CD8-positive, alpha-beta memory T cell (primary cell): Measurements from ENCODE around the gene PLXNA2. TPM values are rescaled to one million over a fixed set of nuclear protein-coding genes. Genes with fewer than 3 reads are reported as not detected.

Experiments
- CTCF ChIA-PET: fragments of 350-600 bp; sonication (Branson Sonifier 250); formaldehyde crosslinking; loops from one replicate; lab custom pipeline; 2021; ENCODE audit warnings: antibody characterized with exemption; lab: Charles Lee
- POLR2A ChIA-PET: fragments of 350-600 bp; sonication (Branson Sonifier 250); formaldehyde crosslinking; loops from one replicate; lab custom pipeline; 2021; ENCODE audit warnings: antibody characterized with exemption; lab: Charles Lee
- DNase-seq, 5 donors: peaks; one replicate each; pipeline versions ENCODE4 v3.0.0 to v3.0.0-alpha.2; 2020 to 2022; ENCODE audit warnings: mixed read lengths in 1 of 5
- H3K27ac ChIP-seq: one replicate; pipeline ENCODE4 v1.7.0; 2013; ENCODE audit warnings: low read depth, mild to moderate bottlenecking, low read length, moderate library complexity
- H3K27me3 ChIP-seq: 2 replicates; pipeline ENCODE4 v1.7.0; 2013; ENCODE audit warnings: low read length, mild to moderate bottlenecking; ENCODE audit not compliant: insufficient read depth, poor library complexity, severe bottlenecking
- H3K36me3 ChIP-seq: 2 replicates; pipeline ENCODE4 v1.7.0; 2013; ENCODE audit warnings: mild to moderate bottlenecking, low read length, moderate library complexity; ENCODE audit not compliant: insufficient read depth
- H3K4me1 ChIP-seq: 2 replicates; pipeline ENCODE4 v1.7.0; 2013; ENCODE audit warnings: mild to moderate bottlenecking, low read length, moderate library complexity; ENCODE audit not compliant: insufficient read depth
- H3K4me3 ChIP-seq: 2 replicates; pipeline ENCODE4 v1.7.0; 2013; ENCODE audit warnings: mild to moderate bottlenecking, low read length
- H3K9me3 ChIP-seq: 2 replicates; pipeline ENCODE4 v1.7.0; 2013; ENCODE audit warnings: mild to moderate bottlenecking, low read length
- H3K27ac Mint-ChIP-seq, 8 donors: one replicate each; pipeline ENCODE4 v1.8.0; 2020 to 2021; ENCODE audit warnings: mixed read lengths in 8 of 8, mild to moderate bottlenecking in 6 of 8, inconsistent platforms in 3 of 8, moderate library complexity in 3 of 8
- H3K27me3 Mint-ChIP-seq, 2 donors: one replicate each; pipeline ENCODE4 v1.8.0; 2020 to 2021; ENCODE audit warnings: mixed read lengths in 2 of 2, mild to moderate bottlenecking in 1 of 2, moderate library complexity in 1 of 2
- H3K36me3 Mint-ChIP-seq, 3 donors: one replicate each; pipeline ENCODE4 v1.8.0; 2020 to 2021; ENCODE audit warnings: mixed read lengths in 3 of 3, inconsistent platforms in 1 of 3, mild to moderate bottlenecking in 1 of 3
- H3K4me1 Mint-ChIP-seq, 3 donors: one replicate each; pipeline ENCODE4 v1.8.0; 2020 to 2021; ENCODE audit warnings: mixed read lengths in 3 of 3, inconsistent platforms in 1 of 3, mild to moderate bottlenecking in 1 of 3
- H3K4me3 Mint-ChIP-seq, 7 donors: one replicate each; pipeline ENCODE4 v1.8.0; 2020 to 2021; ENCODE audit warnings: mixed read lengths in 7 of 7, mild to moderate bottlenecking in 6 of 7, moderate library complexity in 4 of 7, inconsistent platforms in 2 of 7
- H3K9me3 Mint-ChIP-seq, 5 donors: one replicate each; pipeline ENCODE4 v1.8.0; 2020 to 2022; ENCODE audit warnings: mixed read lengths in 5 of 5, mild to moderate bottlenecking in 3 of 5, moderate library complexity in 2 of 5, inconsistent platforms in 1 of 5
- polyA plus RNA-seq: library from polyadenylated mRNA; unstranded; fragments of 300-500 nt; fragmentation: Illumina TruSeq; gene quantifications from one replicate; pipeline ENCODE4 v1.2.3, GENCODE V29; 2021
- total RNA-seq, 2 experiments: library from RNA; stranded (reverse); gene quantifications; one replicate each; pipeline ENCODE4 v1.2.3, GENCODE V29; 2021

Gene PLXNA2
- total and polyA plus RNA-seq, 3 experiments from 2014 or later, result 0.75 to 1.1 (median 1.0) TPM

- no peaks in the 10 kb centered on the region for H3K9me3 ChIP-seq
- no peaks in the 10 kb centered on the region for H3K27me3 ChIP-seq
- no peak for DNase-seq
- Mint-ChIP-seq H3K27me3 (peaks cover 5 to 17% of the 10 kb centered on the region in 2 donors), H3K4me3 (no peak overlapping the region), H3K36me3 (no peaks in the 10 kb centered on the region), H3K27ac (no peak overlapping the region), H3K9me3 (no peaks in the 10 kb centered on the region), H3K4me1 (no peaks in the 10 kb centered on the region)
- H3K4me1 ChIP-seq, result no peaks in the 10 kb centered on the region
- no peak overlapping the region for H3K27ac ChIP-seq
- ChIA-PET POLR2A (no interaction called here), CTCF (interaction anchor here (0.8 to 1.7 kb wide), 2 partner anchors 15 to 226 kb away, joined by 4 read pairs; no protein-coding TSS in a partner anchor)
- H3K36me3 ChIP-seq, result no peaks in the 10 kb centered on the region
- H3K4me3 ChIP-seq, result no peak overlapping the region
These were observed 231.5 kb downstream of the PLXNA2 start for GRCh38 chr1:208012721-208013120.

DNA sequence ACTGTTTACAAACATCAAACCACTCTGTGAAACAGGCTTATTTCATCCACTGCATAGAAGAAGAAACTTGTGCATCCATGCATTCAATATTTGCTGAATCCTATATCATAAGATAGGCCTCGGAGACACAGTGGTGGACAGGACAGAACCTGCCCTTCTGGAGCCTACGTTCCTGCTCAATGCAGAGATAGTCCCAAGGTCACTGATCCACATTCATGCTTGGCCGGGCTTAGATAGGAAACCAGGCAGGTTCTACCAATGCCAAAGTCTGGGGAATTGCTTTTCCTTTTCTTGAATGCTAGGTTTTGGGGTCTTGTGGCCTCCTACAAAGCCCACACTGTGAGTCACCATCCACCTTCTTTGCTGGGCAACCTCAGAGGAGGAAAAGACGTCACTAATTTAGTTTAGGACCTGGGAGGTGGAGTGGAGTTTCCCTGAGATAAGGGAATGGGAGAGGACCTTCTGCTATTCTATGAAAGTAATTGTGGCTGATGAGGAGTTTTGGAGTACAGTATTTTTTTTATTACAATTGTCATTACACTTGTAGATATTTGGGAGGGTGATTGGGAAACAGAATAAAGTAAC, 233.6 kb downstream of the PLXNA2 start:
- no peak overlapping the region for H3K4me3 ChIP-seq
- no peaks in the 10 kb centered on the region for H3K9me3 ChIP-seq
- H3K4me1 Mint-ChIP-seq, result no peaks in the 10 kb centered on the region
- H3K27me3 Mint-ChIP-seq, result peaks cover 0 to 8% of the 10 kb centered on the region in 2 donors
- H3K9me3 Mint-ChIP-seq, result no peaks in the 10 kb centered on the region
- H3K27ac ChIP-seq, result no peak overlapping the region
- no peaks in the 10 kb centered on the region for H3K36me3 ChIP-seq
- CTCF ChIA-PET, result no interaction called here
- H3K36me3 Mint-ChIP-seq, result no peaks in the 10 kb centered on the region
- no peaks in the 10 kb centered on the region for H3K27me3 ChIP-seq
- no peak for DNase-seq
- H3K4me3 Mint-ChIP-seq, result no peak overlapping the region
- POLR2A ChIA-PET, result no interaction called here
- H3K27ac Mint-ChIP-seq, result no peak overlapping the region
- no peaks in the 10 kb centered on the region for H3K4me1 ChIP-seq

GRCh38 chr1:208009706-208010444, 234.3 kb downstream of the PLXNA2 start:
- POLR2A ChIA-PET, result no interaction called here
- no peak overlapping the region for H3K27ac Mint-ChIP-seq

DNA sequence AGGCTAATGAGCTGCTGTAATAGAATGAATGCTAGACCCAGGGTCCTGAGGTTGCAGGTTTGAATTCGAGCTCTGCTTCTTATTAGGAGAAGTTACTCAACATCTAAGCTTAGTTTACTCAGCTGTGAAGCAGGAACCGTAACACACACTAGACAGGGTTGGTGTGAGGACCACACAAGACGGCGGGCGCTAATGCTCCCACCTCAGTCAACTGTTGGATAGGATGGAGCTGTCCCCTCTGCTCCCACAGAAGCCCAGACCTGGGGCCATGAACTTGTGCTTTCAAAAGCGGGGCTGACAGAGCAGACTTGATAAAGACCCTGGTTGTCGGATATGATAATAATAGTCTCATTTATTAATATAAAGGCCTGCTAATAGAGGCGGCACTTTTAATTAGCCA, 234.9 kb downstream of the PLXNA2 start:
- Mint-ChIP-seq H3K27me3 (no peaks in the 10 kb centered on the region), H3K27ac (peak overlapping the region in 1 of 8 donors; percentile 22), H3K9me3 (no peaks in the 10 kb centered on the region), H3K36me3 (no peaks in the 10 kb centered on the region), H3K4me1 (no peaks in the 10 kb centered on the region), H3K4me3 (no peak overlapping the region)
- H3K9me3 ChIP-seq, result no peaks in the 10 kb centered on the region
- H3K27ac ChIP-seq, result no peak overlapping the region
- POLR2A ChIA-PET, result no interaction called here
- H3K36me3 ChIP-seq, result no peaks in the 10 kb centered on the region
- no peak for DNase-seq
- no peak overlapping the region for H3K4me3 ChIP-seq
- no peaks in the 10 kb centered on the region for H3K4me1 ChIP-seq
- H3K27me3 ChIP-seq, result no peaks in the 10 kb centered on the region
- CTCF ChIA-PET, result interaction anchor here (1.1 to 1.4 kb wide), 2 partner anchors 10 to 13 kb away, joined by 4 read pairs; no protein-coding TSS in a partner anchor

More at GRCh38 chr1:208009706-208010444, 234.3 kb downstream of the PLXNA2 start:
- no peaks in the 10 kb centered on the region for H3K9me3 Mint-ChIP-seq
- no peak overlapping the region for H3K4me3 ChIP-seq
- H3K27me3 Mint-ChIP-seq, result peaks cover 0 to 5% of the 10 kb centered on the region in 2 donors
- no peaks in the 10 kb centered on the region for H3K36me3 Mint-ChIP-seq
- no peak overlapping the region for H3K4me3 Mint-ChIP-seq
- H3K27me3 ChIP-seq, result no peaks in the 10 kb centered on the region
- CTCF ChIA-PET, result interaction anchor here (1.1 to 1.4 kb wide), 2 partner anchors 10 to 12 kb away, joined by 4 read pairs; no protein-coding TSS in a partner anchor
- H3K4me1 Mint-ChIP-seq, result no peaks in the 10 kb centered on the region
- no peak for DNase-seq
- H3K36me3 ChIP-seq, result no peaks in the 10 kb centered on the region
- H3K9me3 ChIP-seq, result no peaks in the 10 kb centered on the region
- H3K27ac ChIP-seq, result no peak overlapping the region
- H3K4me1 ChIP-seq, result no peaks in the 10 kb centered on the region

DNA sequence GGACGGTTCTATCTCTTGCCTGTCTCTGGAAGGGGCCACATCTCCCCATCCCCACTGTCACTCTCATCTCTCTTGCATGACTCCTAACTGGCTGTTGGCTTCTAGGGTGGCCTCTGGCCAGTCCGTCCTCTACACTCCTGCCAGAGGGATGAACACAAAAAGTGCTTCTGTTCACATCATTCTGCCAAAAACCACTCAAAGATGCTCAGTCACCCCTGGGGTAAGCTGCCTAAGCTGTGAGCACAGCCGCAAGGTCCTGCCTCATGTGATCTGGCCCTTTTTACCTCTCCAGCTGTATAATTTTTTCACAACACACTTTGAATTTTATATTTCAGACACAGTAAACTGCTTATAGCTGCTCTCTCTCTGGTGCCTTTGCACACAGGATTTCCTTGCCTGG, 235.7 kb downstream of the PLXNA2 start:
- no peak for DNase-seq
- POLR2A ChIA-PET, result no interaction called here
- H3K4me1 Mint-ChIP-seq, result no peaks in the 10 kb centered on the region
- no peaks in the 10 kb centered on the region for H3K4me1 ChIP-seq
- no peak overlapping the region for H3K4me3 ChIP-seq
- no peaks in the 10 kb centered on the region for H3K36me3 ChIP-seq
- H3K27me3 Mint-ChIP-seq, result no peaks in the 10 kb centered on the region
- H3K36me3 Mint-ChIP-seq, result no peaks in the 10 kb centered on the region
- H3K4me3 Mint-ChIP-seq, result no peak overlapping the region
- H3K27me3 ChIP-seq, result no peaks in the 10 kb centered on the region
- H3K9me3 ChIP-seq, result no peaks in the 10 kb centered on the region
- CTCF ChIA-PET, result interaction anchor here (1.1 to 1.4 kb wide), 2 partner anchors 9 to 13 kb away, joined by 4 read pairs; no protein-coding TSS in a partner anchor
- H3K27ac ChIP-seq, result no peak overlapping the region
- no peaks in the 10 kb centered on the region for H3K9me3 Mint-ChIP-seq
- H3K27ac Mint-ChIP-seq, result no peak overlapping the region

GRCh38 chr1:208007938-208008342, 236.2 kb downstream of the PLXNA2 start:
- Mint-ChIP-seq H3K9me3 (no peaks in the 10 kb centered on the region), H3K36me3 (no peaks in the 10 kb centered on the region), H3K4me1 (no peaks in the 10 kb centered on the region), H3K4me3 (no peak overlapping the region), H3K27me3 (peaks cover 0 to under 1% of the 10 kb centered on the region in 2 donors), H3K27ac (no peak overlapping the region)
- no peaks in the 10 kb centered on the region for H3K4me1 ChIP-seq
- H3K4me3 ChIP-seq, result no peak overlapping the region
- CTCF ChIA-PET, result no interaction called here
- H3K9me3 ChIP-seq, result no peaks in the 10 kb centered on the region
- no peak overlapping the region for H3K27ac ChIP-seq
- H3K27me3 ChIP-seq, result no peaks in the 10 kb centered on the region
- POLR2A ChIA-PET, result no interaction called here
- DNase-seq, result no peak
- H3K36me3 ChIP-seq, result no peaks in the 10 kb centered on the region

GRCh38 chr1:208007319-208007937, 236.8 kb downstream of the PLXNA2 start:
- Histone ChIP-seq H3K27ac (no peak overlapping the region), H3K4me3 (no peak overlapping the region), H3K36me3 (no peaks in the 10 kb centered on the region), H3K27me3 (no peaks in the 10 kb centered on the region), H3K4me1 (no peaks in the 10 kb centered on the region), H3K9me3 (no peaks in the 10 kb centered on the region)
- no peak overlapping the region for H3K27ac Mint-ChIP-seq
- no peaks in the 10 kb centered on the region for H3K9me3 Mint-ChIP-seq
- H3K27me3 Mint-ChIP-seq, result peaks cover 3 to 6% of the 10 kb centered on the region in 2 donors
- POLR2A ChIA-PET, result no interaction called here
- H3K36me3 Mint-ChIP-seq, result no peaks in the 10 kb centered on the region
- CTCF ChIA-PET, result no interaction called here
- no peaks in the 10 kb centered on the region for H3K4me1 Mint-ChIP-seq
- DNase-seq, result no peak
- no peak overlapping the region for H3K4me3 Mint-ChIP-seq
